Natural killer cell treated with Interleukin-12 subunit alpha and Interleukin-12 subunit beta and Interleukin-15 and Interleukin-18, amount 100 ng/mL, for 72 hours (primary cell): Measurements from ENCODE around the gene TRPC4. TPM values are rescaled to one million over a fixed set of nuclear protein-coding genes. Genes with fewer than 3 reads are reported as not detected.

Experiments
- ATAC-seq, 2 donors: fragments of 150-1000 bp; cut with Tn5 transposase in 1 of 2; sonication (Bioruptor Pico), chemical (Tn5 transposase) in 1 of 2; 2 replicates each; pipeline ENCODE4 v1.10.0; 2021
- DNase-seq: peaks from one replicate; pipeline ENCODE4 v3.0.0; 2022; ENCODE audit warnings: low spot score
- H3K27ac Mint-ChIP-seq, 2 donors: 1 replicate in 1 of 2; 2 replicates in 1 of 2; pipeline ENCODE4 v1.8.0; 2022; ENCODE audit warnings: mixed read lengths in 2 of 2, mild to moderate bottlenecking in 1 of 2, moderate library complexity in 1 of 2
- H3K27me3 Mint-ChIP-seq, 2 donors: 1 replicate in 1 of 2; 2 replicates in 1 of 2; pipeline ENCODE4 v1.8.0; 2022; ENCODE audit warnings: mixed read lengths in 2 of 2
- H3K36me3 Mint-ChIP-seq: one replicate; pipeline ENCODE4 v1.8.0; 2022; ENCODE audit warnings: mixed read lengths
- H3K4me1 Mint-ChIP-seq, 2 donors: 1 replicate in 1 of 2; 2 replicates in 1 of 2; pipeline ENCODE4 v1.8.0; 2022; ENCODE audit warnings: low read depth in 2 of 2, mixed read lengths in 2 of 2, mild to moderate bottlenecking in 1 of 2
- H3K4me3 Mint-ChIP-seq: one replicate; pipeline ENCODE4 v1.8.0; 2022; ENCODE audit warnings: mixed read lengths
- H3K9me3 Mint-ChIP-seq: 2 replicates; pipeline ENCODE4 v1.8.0; 2022; ENCODE audit warnings: mixed read lengths
- total RNA-seq, 2 donors: library from RNA; stranded (reverse); gene quantifications; one replicate each; pipeline ENCODE4 v1.2.3, GENCODE V29; 2022

Gene TRPC4
- total RNA-seq, 2 donors from 2014 or later: not detected

- H3K36me3 Mint-ChIP-seq: no peaks in the 10 kb centered on the region
- H3K27ac Mint-ChIP-seq: no peak overlapping the region
- ATAC-seq (no peak), DNase-seq (no peak)
- H3K27me3 Mint-ChIP-seq: no peaks in the 10 kb centered on the region
- peaks cover 13% of the 10 kb centered on the region for H3K9me3 Mint-ChIP-seq
- no peak overlapping the region for H3K4me3 Mint-ChIP-seq
- no peaks in the 10 kb centered on the region for H3K4me1 Mint-ChIP-seq
Observed at GRCh38 chr13:37795326-37795725, 74.2 kb downstream of the TRPC4 start.

- no peak overlapping the region for H3K27ac Mint-ChIP-seq
- peaks cover 4% of the 10 kb centered on the region for H3K36me3 Mint-ChIP-seq
- peaks cover 21% of the 10 kb centered on the region for H3K9me3 Mint-ChIP-seq
- DNase-seq: no peak
- no peak for ATAC-seq
- H3K4me3 Mint-ChIP-seq: no peak overlapping the region
- H3K27me3 Mint-ChIP-seq: no peaks in the 10 kb centered on the region
- H3K4me1 Mint-ChIP-seq: no peaks in the 10 kb centered on the region
Observed at GRCh38 chr13:37791699-37792098, 77.9 kb downstream of the TRPC4 start.

GRCh38 chr13:37788346-37788745 is 81.2 kb downstream of the TRPC4 start:
- Mint-ChIP-seq H3K4me1 (no peaks in the 10 kb centered on the region), H3K4me3 (no peak overlapping the region), H3K27me3 (no peaks in the 10 kb centered on the region), H3K36me3 (peaks cover 4% of the 10 kb centered on the region), H3K9me3 (peaks cover 18% of the 10 kb centered on the region), H3K27ac (no peak overlapping the region)
- DNase-seq (no peak), ATAC-seq (no peak)

GRCh38 chr13:37777676-37778075 is 91.9 kb downstream of the TRPC4 start:
- no peak for DNase-seq
- Mint-ChIP-seq H3K27ac (no peak overlapping the region), H3K27me3 (no peaks in the 10 kb centered on the region), H3K9me3 (peaks cover 10% of the 10 kb centered on the region), H3K4me1 (no peaks in the 10 kb centered on the region), H3K4me3 (no peak overlapping the region), H3K36me3 (no peaks in the 10 kb centered on the region)
- ATAC-seq: no peak

GRCh38 chr13:37775871-37776270 is 93.7 kb downstream of the TRPC4 start:
- no peaks in the 10 kb centered on the region for H3K27me3 Mint-ChIP-seq
- DNase-seq: no peak
- H3K9me3 Mint-ChIP-seq: peaks cover 7% of the 10 kb centered on the region
- no peak overlapping the region for H3K4me3 Mint-ChIP-seq
- no peak overlapping the region for H3K27ac Mint-ChIP-seq
- no peaks in the 10 kb centered on the region for H3K36me3 Mint-ChIP-seq
- ATAC-seq: no peak
- H3K4me1 Mint-ChIP-seq: no peaks in the 10 kb centered on the region

GRCh38 chr13:37772644-37773043 is 96.9 kb downstream of the TRPC4 start:
- H3K27ac Mint-ChIP-seq: no peak overlapping the region
- no peak overlapping the region for H3K4me3 Mint-ChIP-seq
- DNase-seq: no peak
- no peaks in the 10 kb centered on the region for H3K4me1 Mint-ChIP-seq
- H3K9me3 Mint-ChIP-seq: peaks cover 7% of the 10 kb centered on the region
- ATAC-seq: no peak
- no peaks in the 10 kb centered on the region for H3K36me3 Mint-ChIP-seq
- H3K27me3 Mint-ChIP-seq: no peaks in the 10 kb centered on the region

- ATAC-seq (no peak), DNase-seq (no peak)
- peaks cover 3% of the 10 kb centered on the region for H3K9me3 Mint-ChIP-seq
- H3K27ac Mint-ChIP-seq: no peak overlapping the region
- H3K27me3 Mint-ChIP-seq: no peaks in the 10 kb centered on the region
- H3K4me1 Mint-ChIP-seq: no peaks in the 10 kb centered on the region
- no peaks in the 10 kb centered on the region for H3K36me3 Mint-ChIP-seq
- no peak overlapping the region for H3K4me3 Mint-ChIP-seq
Observed at GRCh38 chr13:37769545-37769944, 100.0 kb downstream of the TRPC4 start.

- Mint-ChIP-seq H3K27me3 (no peaks in the 10 kb centered on the region), H3K4me3 (no peak overlapping the region), H3K27ac (no peak overlapping the region), H3K36me3 (no peaks in the 10 kb centered on the region), H3K4me1 (no peaks in the 10 kb centered on the region), H3K9me3 (peaks cover 3% of the 10 kb centered on the region)
- DNase-seq (no peak), ATAC-seq (no peak)
Observed at GRCh38 chr13:37769078-37769477, 100.5 kb downstream of the TRPC4 start.

GRCh38 chr13:37766502-37766901 is 103.1 kb downstream of the TRPC4 start:
- ATAC-seq (no peak), DNase-seq (no peak)
- Mint-ChIP-seq H3K9me3 (no peaks in the 10 kb centered on the region), H3K27ac (no peak overlapping the region), H3K4me1 (no peaks in the 10 kb centered on the region), H3K27me3 (no peaks in the 10 kb centered on the region), H3K4me3 (no peak overlapping the region), H3K36me3 (no peaks in the 10 kb centered on the region)

- ATAC-seq: no peak
- H3K9me3 Mint-ChIP-seq: peaks cover 4% of the 10 kb centered on the region
- no peak overlapping the region for H3K27ac Mint-ChIP-seq
- no peaks in the 10 kb centered on the region for H3K4me1 Mint-ChIP-seq
- DNase-seq: no peak
- H3K36me3 Mint-ChIP-seq: no peaks in the 10 kb centered on the region
- H3K4me3 Mint-ChIP-seq: no peak overlapping the region
- no peaks in the 10 kb centered on the region for H3K27me3 Mint-ChIP-seq
Observed at GRCh38 chr13:37755349-37755748, 114.2 kb downstream of the TRPC4 start.

- H3K4me3 Mint-ChIP-seq: no peak overlapping the region
- no peak overlapping the region for H3K27ac Mint-ChIP-seq
- no peaks in the 10 kb centered on the region for H3K36me3 Mint-ChIP-seq
- H3K9me3 Mint-ChIP-seq: peaks cover 6% of the 10 kb centered on the region
- H3K27me3 Mint-ChIP-seq: no peaks in the 10 kb centered on the region
- H3K4me1 Mint-ChIP-seq: no peaks in the 10 kb centered on the region
- DNase-seq (no peak), ATAC-seq (no peak)
Observed at GRCh38 chr13:37753776-37754175, 115.8 kb downstream of the TRPC4 start.

GRCh38 chr13:37752146-37752545 is 117.4 kb downstream of the TRPC4 start:
- no peak for ATAC-seq
- Mint-ChIP-seq H3K9me3 (peaks cover 11% of the 10 kb centered on the region), H3K27ac (no peak overlapping the region), H3K27me3 (no peaks in the 10 kb centered on the region), H3K4me3 (no peak overlapping the region), H3K36me3 (no peaks in the 10 kb centered on the region), H3K4me1 (no peaks in the 10 kb centered on the region)
- DNase-seq: no peak

- no peak overlapping the region for H3K4me3 Mint-ChIP-seq
- ATAC-seq: no peak
- H3K4me1 Mint-ChIP-seq: no peaks in the 10 kb centered on the region
- H3K36me3 Mint-ChIP-seq: no peaks in the 10 kb centered on the region
- no peak overlapping the region for H3K27ac Mint-ChIP-seq
- no peaks in the 10 kb centered on the region for H3K27me3 Mint-ChIP-seq
- peaks cover 11% of the 10 kb centered on the region for H3K9me3 Mint-ChIP-seq
- DNase-seq: no peak
Observed at GRCh38 chr13:37751025-37751424, 118.5 kb downstream of the TRPC4 start.

- DNase-seq (no peak), ATAC-seq (no peak)
- Mint-ChIP-seq H3K36me3 (no peaks in the 10 kb centered on the region), H3K9me3 (peaks cover 7% of the 10 kb centered on the region), H3K27ac (no peak overlapping the region), H3K4me1 (no peaks in the 10 kb centered on the region), H3K4me3 (no peak overlapping the region), H3K27me3 (no peaks in the 10 kb centered on the region)
Observed at GRCh38 chr13:37748913-37749312, 120.7 kb downstream of the TRPC4 start.

GRCh38 chr13:37747071-37747612 is 122.4 kb downstream of the TRPC4 start:
- H3K4me3 Mint-ChIP-seq: no peak overlapping the region
- H3K36me3 Mint-ChIP-seq: no peaks in the 10 kb centered on the region
- H3K9me3 Mint-ChIP-seq: peaks cover 10% of the 10 kb centered on the region
- H3K27ac Mint-ChIP-seq: no peak overlapping the region
- no peaks in the 10 kb centered on the region for H3K4me1 Mint-ChIP-seq
- ATAC-seq (no peak), DNase-seq (no peak)
- H3K27me3 Mint-ChIP-seq: no peaks in the 10 kb centered on the region
